Measurements from ENCODE around the gene CBX8. TPM values are rescaled to one million over a fixed set of nuclear protein-coding genes. Genes with fewer than 3 reads are reported as not detected.

The CBX8 gene
- total RNA-seq, 2 donors from 2014 or later, result 1.6 to 1.8 TPM

DNA sequence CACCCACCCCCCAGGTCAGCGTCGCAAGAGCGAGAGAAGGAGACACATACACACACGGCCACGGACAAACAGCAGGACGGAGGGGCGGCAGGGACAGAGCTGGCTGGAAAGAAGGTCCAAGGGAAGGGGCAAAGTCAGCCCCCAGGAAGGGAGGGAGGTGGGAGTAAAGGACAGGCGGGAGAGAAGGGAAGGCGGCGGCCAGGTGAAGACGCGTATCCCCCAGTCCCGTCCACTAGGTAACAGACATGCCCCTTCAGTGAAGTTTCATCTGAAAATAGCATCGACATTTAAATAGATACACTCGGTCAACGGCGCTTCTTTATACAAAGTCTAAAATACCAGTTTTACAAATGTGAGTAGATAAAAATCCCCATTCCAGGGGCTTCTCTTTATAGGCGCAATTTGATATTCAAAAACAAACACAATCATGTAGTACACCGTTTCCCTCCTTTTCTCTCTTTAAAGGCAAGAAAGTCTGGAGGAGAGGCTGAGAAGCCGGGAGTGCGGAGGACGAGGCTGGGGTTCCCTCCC, 4.5 kb downstream of the CBX8 start:
- TF ChIP-seq CTCF (IDR thresholded peaks at IDR 0.05), result no peak
- no peak for TF ChIP-seq POLR2A (IDR thresholded peaks at IDR 0.05)
- peaks cover 28% of the 10 kb centered on the region for H3K4me1 ChIP-seq
- no peak overlapping the region for H3K4me3 ChIP-seq
- H3K27ac ChIP-seq, result no peak overlapping the region
- intact Hi-C loops (cut with DNase I), result loop anchor here (10.0 kb wide), 1 partner anchor 52 kb away; no protein-coding TSS in a partner anchor
- H3K36me3 ChIP-seq (replicated peaks in 1 of 2; ENCODE audit: insufficient read depth in 1 of 2, low read depth in 2 of 2), result no peaks in the 10 kb centered on the region
- no peak for DNase-seq
- no peaks in the 10 kb centered on the region for H3K9me3 ChIP-seq
- 59 to 75% methylated on average over 22 of the region's 22 CpGs for WGBS, 2 donors
- H3K27me3 ChIP-seq, result peaks cover 0 to 27% of the 10 kb centered on the region in 2 donors
- ATAC-seq, result no peak

- TF ChIP-seq POLR2A (IDR thresholded peaks at IDR 0.05), result no peak
- TF ChIP-seq CTCF (IDR thresholded peaks at IDR 0.05), result no peak
- no peak overlapping the region for H3K27ac ChIP-seq
- intact Hi-C loops (cut with DNase I), result loop anchor here (10.0 kb wide), 1 partner anchor 53 kb away; no protein-coding TSS in a partner anchor
- no peaks in the 10 kb centered on the region for H3K36me3 ChIP-seq (replicated peaks in 1 of 2; ENCODE audit: insufficient read depth in 1 of 2, low read depth in 2 of 2)
- H3K4me1 ChIP-seq, result peaks cover 32% of the 10 kb centered on the region
- H3K27me3 ChIP-seq, result peaks cover 0 to 27% of the 10 kb centered on the region in 2 donors
- DNase-seq (no peak), ATAC-seq (no peak)
- H3K9me3 ChIP-seq, result no peaks in the 10 kb centered on the region
- WGBS, 2 donors, result 30 to 39% methylated on average over 16 to 26 of the region's 26 CpGs
- no peak overlapping the region for H3K4me3 ChIP-seq
Measured at GRCh38 chr17:79791735-79792161, 5.1 kb downstream of the CBX8 start.

GRCh38 chr17:79790805-79791734, 5.8 kb downstream of the CBX8 start:
- Histone ChIP-seq H3K27ac (no peak overlapping the region), H3K4me1 (peaks cover 27% of the 10 kb centered on the region), H3K4me3 (no peak overlapping the region), H3K27me3 (peaks cover 0 to 27% of the 10 kb centered on the region in 2 donors), H3K36me3 (replicated peaks in 1 of 2; ENCODE audit: insufficient read depth in 1 of 2, low read depth in 2 of 2) (no peaks in the 10 kb centered on the region), H3K9me3 (no peaks in the 10 kb centered on the region)
- WGBS, 2 donors, result 7 to 10% methylated on average over 14 to 68 of the region's 68 CpGs
- intact Hi-C loops (cut with DNase I), result loop anchor here (10.0 kb wide), 1 partner anchor 54 kb away; no protein-coding TSS in a partner anchor
- ATAC-seq (no peak), DNase-seq (no peak)
- TF ChIP-seq POLR2A (IDR thresholded peaks at IDR 0.05) (no peak), CTCF (IDR thresholded peaks at IDR 0.05) (no peak)

GRCh38 chr17:79789943-79790804, 6.7 kb downstream of the CBX8 start:
- Histone ChIP-seq H3K4me1 (peaks cover 23% of the 10 kb centered on the region), H3K27ac (no peak overlapping the region), H3K36me3 (replicated peaks in 1 of 2; ENCODE audit: insufficient read depth in 1 of 2, low read depth in 2 of 2) (no peaks in the 10 kb centered on the region), H3K4me3 (no peak overlapping the region), H3K27me3 (peaks cover 0 to 27% of the 10 kb centered on the region in 2 donors), H3K9me3 (no peaks in the 10 kb centered on the region)
- 6 to 7% methylated on average over 11 to 67 of the region's 74 CpGs for WGBS, 2 donors
- peak in 3 of 4 donors; percentile 36 to 62 (median 50) for DNase-seq
- peak; percentile 67 for ATAC-seq
- TF ChIP-seq POLR2A (IDR thresholded peaks at IDR 0.05) (no peak), CTCF (IDR thresholded peaks at IDR 0.05) (peak; percentile 55 to 68 (median 59))
- intact Hi-C loops (cut with DNase I), result loop anchor here (10.0 kb wide), 1 partner anchor 55 kb away; no protein-coding TSS in a partner anchor

Data from body of pancreas (tissue), 4 donors.